ENCODE results near the gene SPRED2. TPM values are rescaled to one million over a fixed set of nuclear protein-coding genes. Genes with fewer than 3 reads are reported as not detected.

SPRED2 gene
- total RNA-seq, 1 donor from 2014 or later: 2.2 TPM

DNA sequence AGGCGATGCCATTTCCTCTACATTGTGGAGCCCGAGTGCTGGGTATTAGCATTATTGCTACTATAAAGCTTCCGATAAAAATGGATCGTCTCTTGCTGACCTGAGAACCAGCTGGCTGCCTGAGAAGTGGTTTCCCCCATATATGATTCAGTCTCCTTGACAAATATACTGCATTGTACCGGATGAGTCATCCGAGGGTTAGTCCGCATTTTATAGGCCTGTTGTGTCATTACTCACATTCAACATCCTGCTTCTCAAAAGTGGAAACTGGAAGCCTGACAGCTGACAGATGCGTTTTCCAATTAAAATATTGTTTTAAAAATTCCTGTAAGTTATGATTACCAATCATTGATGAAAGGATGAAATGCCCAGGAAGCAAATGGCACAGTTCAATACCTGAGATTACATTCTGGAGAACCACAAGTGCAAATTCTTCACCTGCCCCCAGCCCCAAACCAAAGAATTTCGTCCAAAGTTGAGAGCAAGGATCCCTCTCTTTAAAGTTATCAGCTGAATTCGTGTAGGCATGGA is 65.7 kb downstream of the SPRED2 start:
- peak; percentile 90 for DNase-seq (ENCODE audit: low read depth, low spot score)

DNA sequence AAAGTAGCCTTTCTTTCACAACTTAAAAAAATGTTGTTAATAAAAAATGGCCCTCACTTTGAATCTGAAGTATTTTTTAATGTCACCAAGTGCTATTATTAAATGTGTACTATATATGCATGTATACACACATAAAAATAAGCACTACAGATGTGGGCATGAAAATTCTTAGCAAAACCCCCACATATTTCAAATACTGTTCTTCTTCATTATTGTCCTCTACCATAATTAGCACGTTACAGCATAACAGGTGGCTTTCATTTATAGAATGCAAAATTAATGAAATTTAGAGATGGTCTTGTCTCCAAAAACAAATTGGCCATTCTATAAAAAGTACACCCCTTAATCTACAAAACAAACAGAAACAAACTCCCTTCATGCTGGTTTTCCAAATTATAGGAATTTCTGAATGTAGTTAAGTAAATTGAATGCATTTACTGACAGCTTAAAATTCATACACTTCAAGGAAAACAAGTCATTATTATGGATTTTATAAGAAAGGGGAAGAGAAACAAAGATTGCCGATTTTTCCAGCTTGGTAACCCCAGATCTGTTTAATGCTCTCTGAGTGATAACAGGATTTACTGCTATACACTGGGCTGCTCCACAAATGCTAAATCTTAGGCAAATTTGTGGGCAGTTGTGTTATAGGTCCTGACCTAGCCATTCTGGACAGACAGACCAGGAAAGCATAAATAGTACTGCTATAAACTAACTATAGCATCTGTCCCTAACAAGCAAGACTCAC is 67.2 kb downstream of the SPRED2 start:
- DNase-seq (ENCODE audit: low read depth, low spot score): no peak

DNA sequence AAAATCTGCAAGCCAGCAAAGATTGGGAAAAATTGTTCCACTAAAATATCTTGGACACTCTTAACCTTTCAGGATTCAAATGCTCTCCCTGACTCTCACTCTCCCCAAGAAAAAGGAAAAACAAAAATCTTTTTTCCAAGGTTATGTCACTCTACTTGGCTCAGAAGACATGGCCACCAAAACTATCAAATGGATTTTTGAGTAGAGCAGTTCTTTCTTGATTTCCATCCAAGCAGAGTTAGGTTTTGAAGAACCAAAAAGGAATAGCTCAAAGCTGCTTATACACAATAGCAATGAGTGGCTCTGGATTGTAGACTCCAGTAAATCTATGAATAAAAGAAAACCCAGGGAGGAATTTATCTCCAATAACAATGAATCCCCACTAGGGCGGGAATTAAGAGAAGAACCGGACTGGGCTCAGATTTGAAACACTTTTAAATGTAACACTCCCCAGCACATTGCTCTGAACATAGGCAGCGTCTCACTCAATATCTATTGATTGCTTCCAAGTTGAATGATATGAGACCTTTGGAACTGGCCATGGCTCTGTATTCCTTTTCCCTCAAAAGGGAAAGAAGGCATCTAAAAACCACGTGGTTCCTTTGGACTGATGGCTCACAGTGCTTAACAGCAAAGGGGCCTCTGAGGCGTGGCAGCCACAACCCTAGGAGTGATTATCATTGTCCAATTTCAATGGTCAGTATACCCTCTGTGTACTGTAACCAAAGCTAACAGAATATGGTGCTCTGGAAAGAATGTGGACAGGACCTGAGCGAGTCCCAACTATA is 68.3 kb downstream of the SPRED2 start:
- no peak for DNase-seq (ENCODE audit: low read depth, low spot score)

DNA sequence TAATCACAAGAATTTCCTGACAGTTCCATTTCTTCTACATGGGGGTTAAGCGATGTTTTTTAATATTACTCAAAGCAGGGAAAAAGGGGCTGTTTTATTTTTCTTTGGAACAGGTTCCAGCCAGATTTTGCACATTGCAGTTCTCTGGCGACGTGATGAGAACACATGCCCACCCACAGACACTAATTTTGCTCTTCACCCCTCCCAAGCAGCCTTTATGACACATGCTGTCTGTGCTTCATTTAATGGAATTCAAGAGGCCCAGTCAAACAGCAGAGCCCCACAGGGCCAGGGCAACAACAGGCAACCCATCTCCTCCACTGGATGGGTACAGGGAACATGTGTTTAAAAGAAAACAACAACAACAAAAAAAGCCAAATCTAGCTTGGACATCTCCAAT is 70.8 kb downstream of the SPRED2 start:
- DNase-seq (ENCODE audit: low read depth, low spot score): no peak

DNA sequence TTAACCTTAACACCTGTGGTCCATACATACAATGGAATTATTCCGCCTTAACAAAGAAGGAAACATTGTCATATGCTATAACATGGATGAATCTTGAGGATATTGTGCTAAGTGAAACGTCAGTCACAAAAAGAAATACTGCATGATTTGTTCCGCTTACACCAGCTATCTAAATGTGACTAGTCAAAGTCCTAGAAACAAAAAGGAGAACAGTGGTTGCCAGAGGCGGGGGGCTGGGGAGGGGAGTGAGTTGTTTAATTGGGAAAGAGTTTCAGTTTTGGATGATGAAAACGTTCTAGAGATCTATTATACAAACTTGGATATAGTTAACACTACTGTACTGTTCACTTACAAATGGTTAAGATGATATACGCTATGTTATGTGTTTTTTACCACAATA is 72.0 kb downstream of the SPRED2 start:
- no peak for DNase-seq (ENCODE audit: low read depth, low spot score)

DNA sequence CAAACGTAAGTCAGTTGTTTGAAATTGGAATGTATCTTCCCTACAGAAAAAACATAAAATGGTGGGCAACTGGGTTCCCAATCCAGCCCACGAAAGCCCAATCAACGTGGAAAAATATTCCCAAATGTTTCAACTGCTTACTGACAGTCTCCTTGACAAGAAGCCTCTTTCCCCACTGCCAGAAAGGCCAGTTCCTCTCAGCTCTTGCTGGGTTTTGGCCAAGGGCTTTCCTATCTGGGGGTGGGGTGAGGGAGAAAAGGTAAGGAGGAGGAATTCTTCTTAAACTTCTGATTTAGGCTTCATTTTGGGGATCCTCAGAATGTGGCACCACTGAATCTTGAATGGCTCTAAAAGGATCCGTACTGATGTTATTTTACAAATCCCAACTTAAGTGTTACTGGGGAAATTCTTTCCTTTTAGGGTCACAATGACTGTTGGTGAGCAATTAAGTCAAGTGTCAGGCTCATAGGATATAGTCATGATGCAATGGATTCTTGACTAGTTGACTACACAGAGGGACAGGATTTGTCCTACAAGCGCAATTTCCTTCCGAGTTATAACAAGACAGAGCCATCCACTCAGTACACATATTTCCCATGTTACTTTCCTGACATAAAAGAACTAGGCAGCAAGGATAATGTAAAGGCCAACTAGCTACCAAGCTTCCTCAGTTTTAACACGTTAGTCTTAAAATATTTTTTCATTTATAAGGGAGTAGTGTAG is 73.6 kb downstream of the SPRED2 start:
- no peak for DNase-seq (ENCODE audit: low read depth, low spot score)

DNA sequence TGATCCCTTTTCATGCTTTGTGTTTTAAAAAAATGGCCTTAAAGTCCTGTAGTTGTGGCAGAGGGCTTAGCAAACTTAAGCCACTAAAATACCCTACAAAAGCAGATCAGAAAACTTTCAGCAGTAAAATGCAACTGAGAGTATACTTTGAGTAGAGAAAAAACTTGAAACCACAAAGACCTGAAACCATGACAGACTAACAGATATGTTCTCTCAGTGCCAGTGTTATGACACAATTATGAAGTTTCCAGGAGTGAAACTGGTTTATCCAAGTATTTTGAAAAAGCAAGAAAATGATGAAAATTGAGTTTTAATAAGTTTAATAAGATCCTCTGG is 74.5 kb downstream of the SPRED2 start:
- no peak for DNase-seq (ENCODE audit: low read depth, low spot score)

DNA sequence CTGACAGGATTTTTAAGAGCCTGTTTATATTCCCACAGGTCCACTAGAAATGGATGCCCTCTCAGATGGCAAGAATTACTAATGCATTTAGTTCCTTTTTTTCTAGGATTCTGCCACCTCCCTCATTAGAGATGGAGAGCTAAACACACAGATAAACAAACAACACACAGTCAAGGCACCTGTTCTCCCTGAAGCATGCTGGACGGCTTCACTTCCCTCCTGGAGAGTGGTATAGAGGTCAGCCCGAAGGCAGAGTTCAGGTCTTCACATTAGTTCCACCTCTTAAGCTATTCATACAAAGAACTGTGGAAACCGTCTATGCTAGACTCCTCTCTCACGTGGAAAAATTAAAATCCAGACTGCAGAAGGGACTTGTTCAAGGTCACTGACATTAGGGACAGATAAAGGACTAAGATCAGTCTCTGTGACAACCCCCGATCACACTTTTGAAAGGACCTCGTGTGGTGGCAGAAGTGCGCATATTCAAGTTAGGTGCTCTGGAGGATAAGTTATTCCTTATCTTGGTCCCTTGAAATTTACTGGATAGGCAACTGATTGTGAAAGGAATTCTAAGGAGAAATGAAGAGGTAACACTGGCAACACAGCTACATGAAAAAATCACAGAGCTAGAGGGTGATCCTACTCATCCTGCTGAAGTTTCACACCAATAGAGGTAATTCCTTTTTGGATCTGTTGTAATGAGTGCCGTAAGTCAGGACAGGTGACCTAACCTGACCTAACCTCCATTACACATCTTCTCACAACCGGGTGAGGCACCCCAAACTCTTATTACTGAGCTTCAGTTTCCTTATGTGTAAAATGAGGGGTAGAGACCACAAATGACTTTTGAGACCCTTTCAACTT is 75.1 kb downstream of the SPRED2 start:
- DNase-seq (ENCODE audit: low read depth, low spot score): no peak

DNA sequence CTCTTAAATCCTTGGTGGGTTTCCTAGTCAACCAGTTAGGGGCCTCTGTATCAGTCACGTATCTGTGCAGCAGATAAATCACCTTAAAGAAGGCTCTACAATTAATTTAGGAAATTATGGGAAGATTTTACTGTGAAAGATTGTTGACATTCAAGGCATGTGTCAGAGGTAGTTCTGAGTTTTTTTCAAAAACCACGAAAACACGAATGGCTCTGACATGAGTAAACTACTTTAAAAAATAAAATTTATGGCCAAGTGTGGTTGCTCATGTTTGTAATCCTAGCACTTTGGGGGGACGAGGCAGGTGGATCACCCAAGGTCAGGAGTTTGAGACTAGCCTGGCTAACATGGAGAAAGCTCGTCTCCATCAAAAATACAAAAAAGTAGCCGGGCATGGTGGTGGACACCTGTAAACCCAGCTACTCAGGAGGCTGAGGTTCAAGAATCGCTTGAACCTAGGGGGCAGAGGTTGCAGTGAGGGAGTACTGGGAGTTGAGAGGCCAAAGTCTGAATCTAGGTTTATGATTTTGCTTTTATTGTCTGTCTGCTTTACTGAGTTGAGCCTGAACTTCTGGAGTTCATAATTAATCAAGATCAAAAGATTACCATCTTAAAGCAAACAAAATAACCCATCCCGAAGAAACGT is 77.1 kb downstream of the SPRED2 start:
- no peak for DNase-seq (ENCODE audit: low read depth, low spot score)

DNA sequence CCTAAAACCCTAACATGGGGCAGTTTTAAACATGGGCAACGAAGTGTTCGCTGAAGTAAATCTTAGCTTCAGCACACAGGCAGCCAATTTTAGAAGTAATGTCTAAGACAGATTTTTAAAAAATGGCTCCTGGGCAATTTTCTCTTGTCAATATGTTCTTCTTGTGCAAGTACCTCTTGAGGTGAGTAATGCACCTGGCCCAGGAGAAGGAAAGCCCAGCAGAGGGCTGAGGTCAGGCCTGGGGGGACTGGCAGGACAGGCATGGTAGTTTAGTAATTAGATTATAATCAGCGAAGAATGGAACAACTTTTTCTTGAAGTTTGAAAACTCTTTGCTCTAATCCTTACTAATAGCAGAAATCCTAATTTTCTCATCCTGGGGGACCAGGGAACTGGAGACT is 77.6 kb downstream of the SPRED2 start:
- no peak for DNase-seq (ENCODE audit: low read depth, low spot score)

DNA sequence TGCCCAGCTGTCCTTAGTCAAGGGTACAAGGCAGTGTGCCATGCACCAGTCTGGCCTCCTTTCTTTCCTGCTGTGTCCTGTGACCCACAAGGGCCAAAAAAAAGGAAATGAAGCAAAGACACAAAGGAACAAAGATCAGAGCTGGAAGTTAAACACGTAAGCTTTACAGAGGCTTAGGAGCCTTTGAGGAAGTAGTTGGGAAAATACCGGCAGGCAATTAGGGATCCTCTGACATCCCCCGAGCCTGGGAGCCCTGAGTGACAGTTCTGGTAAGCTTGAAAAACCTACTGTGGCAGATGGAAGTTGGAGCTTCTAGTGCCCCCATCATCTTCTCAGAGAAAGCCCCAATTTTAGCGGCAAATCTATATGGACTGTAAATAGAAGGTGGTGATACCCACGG is 78.5 kb downstream of the SPRED2 start:
- DNase-seq (ENCODE audit: low read depth, low spot score): no peak

DNA sequence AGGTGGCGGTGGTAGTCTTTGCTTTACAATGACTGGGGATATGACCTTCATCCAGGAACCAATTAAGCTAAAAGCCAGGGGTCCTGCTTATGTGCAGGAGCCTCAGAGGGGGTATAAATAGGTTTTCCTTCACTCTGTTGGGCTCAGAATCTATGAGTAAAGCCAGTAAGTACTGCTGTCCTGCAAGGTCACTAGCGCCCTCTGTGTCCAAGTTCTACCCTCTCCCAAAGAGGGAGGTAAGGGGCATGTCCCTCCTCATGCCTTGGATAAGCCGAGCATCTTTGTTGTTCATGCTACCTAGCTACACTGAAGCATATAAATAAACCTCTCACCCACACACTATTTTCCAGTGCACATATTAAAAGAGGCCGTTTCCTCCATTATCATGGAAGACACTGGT is 79.4 kb downstream of the SPRED2 start:
- DNase-seq (ENCODE audit: low read depth, low spot score): no peak

DNA sequence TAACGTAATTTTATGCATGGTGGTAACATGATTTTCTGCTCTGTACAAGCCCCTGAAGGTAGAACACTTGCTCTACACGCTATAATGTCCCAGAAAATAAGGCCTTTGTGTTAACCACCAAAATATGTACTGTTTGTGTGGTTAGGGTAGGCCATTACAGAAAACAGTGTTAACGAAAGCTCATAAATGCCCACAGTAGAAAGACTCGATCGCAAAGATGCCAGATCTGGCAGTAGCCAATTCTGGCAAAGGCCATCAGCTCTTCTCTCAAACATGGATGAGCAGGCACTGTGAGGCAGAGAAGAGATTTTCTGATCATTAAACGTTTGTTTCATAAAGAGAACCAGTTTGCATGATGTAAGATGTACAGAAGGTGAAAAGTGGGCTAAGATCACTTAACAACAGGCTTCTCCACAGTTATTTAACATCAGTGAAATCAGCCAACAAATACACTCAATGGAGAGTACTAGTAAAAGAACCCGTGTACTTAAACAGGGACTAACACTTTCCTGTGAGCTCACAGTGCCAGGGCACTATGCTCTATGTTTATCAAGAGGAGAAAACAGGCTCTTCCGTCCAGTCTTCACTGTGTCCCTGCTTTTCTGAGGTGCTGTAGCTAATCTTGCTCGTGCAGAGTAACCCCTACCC is 80.3 kb downstream of the SPRED2 start:
- DNase-seq (ENCODE audit: low read depth, low spot score): no peak

DNA sequence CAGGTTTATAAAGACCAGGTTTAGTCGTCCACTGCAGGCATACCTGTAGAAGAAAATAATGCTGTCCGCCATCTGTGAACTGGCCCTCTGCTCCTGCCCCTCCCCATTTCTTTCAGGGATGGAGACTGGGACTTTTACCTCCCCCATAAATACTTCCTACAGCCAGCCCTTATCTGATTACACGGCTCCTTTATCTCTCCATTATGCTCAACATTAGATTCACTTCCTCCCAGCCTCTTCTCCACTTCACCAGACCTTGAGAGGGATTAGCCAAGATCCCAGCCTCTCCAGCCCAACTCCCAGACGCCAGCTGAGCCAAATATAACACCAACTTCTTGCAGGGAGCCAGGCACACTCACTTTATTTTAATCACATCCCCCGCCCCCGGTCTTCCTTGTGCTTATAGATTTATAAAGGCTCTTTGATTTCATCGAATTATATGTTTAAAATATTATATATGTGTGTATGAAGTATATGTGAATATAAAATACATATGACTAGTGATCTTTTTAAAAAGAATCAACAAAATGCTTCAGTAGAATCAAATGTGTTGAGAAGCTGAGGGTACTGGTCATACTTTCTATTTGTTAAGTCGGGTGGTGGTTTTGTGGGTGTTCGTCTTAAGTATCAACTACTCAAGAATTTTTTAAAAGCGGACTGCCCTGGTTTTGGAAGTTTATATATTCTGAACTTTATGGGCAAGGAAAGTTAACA is 81.0 kb downstream of the SPRED2 start:
- no peak for DNase-seq (ENCODE audit: low read depth, low spot score)

DNA sequence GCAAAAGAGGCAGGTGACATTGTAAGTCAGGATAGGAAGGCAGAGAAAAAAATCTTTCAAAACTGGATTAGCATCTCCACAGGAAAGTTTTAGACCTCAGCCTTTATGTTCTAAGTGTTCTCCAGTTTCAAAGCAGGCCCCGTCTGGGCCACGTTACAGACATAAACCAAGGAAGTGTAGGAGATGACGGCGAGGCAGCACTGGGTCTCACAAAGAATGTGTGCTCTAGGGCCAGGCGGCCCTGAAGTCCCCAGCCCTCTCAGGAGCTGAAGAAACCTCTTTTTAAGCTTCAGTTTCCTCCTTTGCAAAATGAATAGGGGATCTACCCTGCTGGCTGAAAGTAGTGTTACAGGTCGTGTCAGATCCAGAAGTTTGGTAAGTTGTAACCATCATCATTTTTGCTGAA is 81.7 kb downstream of the SPRED2 start:
- DNase-seq (ENCODE audit: low read depth, low spot score): no peak

DNA sequence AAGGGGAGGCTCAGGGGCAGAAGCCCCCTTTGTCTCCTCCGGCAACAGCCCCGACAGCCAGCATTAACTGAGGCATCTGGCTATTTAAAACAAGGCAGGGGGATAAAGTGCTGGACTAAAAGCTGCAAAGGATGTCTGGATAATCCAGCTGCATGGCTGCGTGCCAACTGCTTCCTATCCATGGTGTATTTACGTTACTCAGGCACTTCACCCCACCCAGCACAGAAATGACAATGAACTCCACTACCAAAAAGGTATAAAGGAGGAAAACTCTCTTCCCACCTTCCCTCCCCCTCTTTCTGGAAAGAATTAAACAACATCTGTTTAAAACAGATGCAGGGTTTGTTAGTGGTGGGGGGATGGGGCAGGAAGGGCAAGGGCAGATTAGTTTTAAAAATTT is 82.5 kb downstream of the SPRED2 start:
- peak; percentile 44 for DNase-seq (ENCODE audit: low read depth, low spot score)

DNA sequence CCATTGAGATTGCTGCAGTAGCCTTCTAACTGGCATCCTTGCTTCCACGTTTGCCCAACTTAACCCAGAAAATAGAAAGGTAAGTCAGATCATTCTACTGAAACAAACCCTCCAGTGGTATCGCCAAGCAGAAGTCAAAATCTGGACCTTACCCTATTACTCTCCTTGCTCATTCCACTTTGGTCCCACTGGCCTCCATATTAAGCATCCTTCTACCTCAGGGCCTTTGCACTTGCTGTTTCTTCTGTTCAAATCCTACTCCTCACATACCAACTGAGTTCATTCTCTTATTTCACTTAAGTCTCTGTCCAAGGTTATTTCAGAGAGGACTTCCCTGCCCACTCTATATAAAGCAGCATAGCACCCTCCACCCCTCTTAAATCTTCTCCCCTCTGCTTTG is 84.5 kb downstream of the SPRED2 start:
- DNase-seq (ENCODE audit: low read depth, low spot score): no peak

DNA sequence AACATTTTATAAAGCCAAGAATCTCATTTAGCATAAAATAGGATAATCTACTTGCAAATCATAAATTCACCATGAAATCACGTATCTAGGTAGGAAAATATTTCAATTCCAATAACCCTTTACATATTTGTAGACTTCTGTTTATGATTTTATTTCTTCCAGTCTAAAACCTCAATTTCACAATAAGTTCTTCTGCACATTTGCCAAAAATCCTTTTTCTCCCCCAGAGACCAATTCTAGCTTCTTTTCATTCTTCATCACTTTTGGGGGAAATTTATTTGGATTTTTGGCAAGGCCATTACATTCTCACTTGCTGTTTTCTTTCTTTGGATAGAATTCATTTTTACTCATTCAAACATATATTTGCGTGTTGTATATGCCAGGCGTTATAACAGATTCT is 86.8 kb downstream of the SPRED2 start:
- DNase-seq (ENCODE audit: low read depth, low spot score): no peak

DNA sequence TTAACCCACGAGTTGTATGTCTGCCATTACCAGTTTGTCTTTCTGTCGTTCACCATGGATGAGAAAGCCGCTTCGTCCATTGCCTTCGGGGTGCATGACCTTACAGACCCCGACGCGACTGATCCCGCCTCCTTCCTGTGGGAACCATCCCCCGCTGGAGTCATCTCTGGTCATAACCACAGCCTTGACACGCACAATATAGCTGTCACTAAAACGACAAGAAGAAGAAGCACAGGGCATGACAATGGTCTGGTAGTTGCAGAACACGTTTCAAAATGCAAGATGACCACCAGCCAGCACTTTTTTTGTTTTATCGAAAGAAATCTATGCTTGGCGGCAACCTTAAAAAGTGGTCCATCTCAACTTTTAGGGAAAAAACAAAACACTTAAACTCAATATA is 87.7 kb downstream of the SPRED2 start:
- DNase-seq (ENCODE audit: low read depth, low spot score): no peak

DNA sequence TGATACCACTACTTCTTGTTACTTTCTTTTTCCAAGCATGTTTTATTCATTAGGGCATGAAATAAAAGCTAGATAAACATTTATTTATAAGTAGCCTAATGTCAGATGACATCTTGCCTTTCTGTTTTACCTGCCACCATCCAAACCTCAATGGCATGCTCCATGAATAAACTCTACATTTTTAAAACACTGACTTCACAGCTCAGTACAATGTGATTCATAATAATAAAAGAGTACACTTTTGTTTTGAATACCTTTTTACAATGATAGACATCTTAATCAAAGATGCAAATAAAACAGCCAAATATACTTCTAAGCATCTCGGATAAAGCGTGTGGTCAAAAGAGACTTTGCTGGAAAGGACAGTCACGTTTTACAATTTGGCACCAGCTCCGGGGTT is 88.2 kb downstream of the SPRED2 start:
- DNase-seq (ENCODE audit: low read depth, low spot score): no peak
